ENCODE measurements around the gene C17orf75.

DNA sequence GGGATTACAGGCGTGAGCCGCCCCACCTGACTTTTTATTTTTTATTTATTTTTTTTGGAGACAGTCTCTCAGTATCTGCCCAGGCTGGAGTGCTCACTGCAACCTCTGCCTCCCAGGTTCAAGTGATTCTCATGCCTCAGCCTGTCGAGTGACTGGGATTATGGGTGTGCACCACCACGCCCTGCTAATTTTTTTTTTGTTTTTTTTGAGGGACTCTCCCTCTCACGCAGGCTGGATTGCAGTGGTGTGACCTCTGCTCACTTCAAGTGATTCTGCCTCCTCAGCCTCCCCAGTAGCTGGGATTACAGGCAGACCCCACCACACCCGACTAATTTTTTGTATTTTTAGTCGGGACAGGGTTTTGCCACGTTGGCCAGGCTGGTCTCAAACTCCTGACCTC, 15.6 kb upstream of the C17orf75 start:
- TF ChIP-seq, protein P1, sequence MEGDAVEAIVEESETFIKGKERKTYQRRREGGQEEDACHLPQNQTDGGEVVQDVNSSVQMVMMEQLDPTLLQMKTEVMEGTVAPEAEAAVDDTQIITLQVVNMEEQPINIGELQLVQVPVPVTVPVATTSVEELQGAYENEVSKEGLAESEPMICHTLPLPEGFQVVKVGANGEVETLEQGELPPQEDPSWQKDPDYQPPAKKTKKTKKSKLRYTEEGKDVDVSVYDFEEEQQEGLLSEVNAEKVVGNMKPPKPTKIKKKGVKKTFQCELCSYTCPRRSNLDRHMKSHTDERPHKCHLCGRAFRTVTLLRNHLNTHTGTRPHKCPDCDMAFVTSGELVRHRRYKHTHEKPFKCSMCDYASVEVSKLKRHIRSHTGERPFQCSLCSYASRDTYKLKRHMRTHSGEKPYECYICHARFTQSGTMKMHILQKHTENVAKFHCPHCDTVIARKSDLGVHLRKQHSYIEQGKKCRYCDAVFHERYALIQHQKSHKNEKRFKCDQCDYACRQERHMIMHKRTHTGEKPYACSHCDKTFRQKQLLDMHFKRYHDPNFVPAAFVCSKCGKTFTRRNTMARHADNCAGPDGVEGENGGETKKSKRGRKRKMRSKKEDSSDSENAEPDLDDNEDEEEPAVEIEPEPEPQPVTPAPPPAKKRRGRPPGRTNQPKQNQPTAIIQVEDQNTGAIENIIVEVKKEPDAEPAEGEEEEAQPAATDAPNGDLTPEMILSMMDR (IDR thresholded peaks at IDR 0.05; ENCODE audit: insufficient read depth, low read length, poor library complexity, severe bottlenecking) = no peak
- TF ChIP-seq EZH2phosphoT487 (conservative IDR thresholded peaks at IDR 0.05; ENCODE audit: low read length) = no peak

Data from SU-DHL-6 (cell line).